DOHH2 (cell line): ENCODE results near the gene RUNX1.

Source experiments
- EZH2phosphoT487 ChIP-seq: fragments of 200-600 bp; sonication (generic); IDR thresholded peaks from 2 replicates; pipeline ENCODE4 v1.6.1; 2017; ENCODE audit warnings: borderline replicate concordance, mild to moderate bottlenecking, antibody characterized with exemption, low read length, moderate library complexity, mixed read lengths
- TF ChIP-seq, protein P1 (sequence below): fragments of 200-600 bp; sonication (generic); IDR thresholded peaks from one replicate; pipeline ENCODE4 v1.5.1; 2014; ENCODE audit warnings: antibody characterized with exemption, mild to moderate bottlenecking, low read depth, low read length; ENCODE audit not compliant: poor library complexity, severe bottlenecking

DNA sequence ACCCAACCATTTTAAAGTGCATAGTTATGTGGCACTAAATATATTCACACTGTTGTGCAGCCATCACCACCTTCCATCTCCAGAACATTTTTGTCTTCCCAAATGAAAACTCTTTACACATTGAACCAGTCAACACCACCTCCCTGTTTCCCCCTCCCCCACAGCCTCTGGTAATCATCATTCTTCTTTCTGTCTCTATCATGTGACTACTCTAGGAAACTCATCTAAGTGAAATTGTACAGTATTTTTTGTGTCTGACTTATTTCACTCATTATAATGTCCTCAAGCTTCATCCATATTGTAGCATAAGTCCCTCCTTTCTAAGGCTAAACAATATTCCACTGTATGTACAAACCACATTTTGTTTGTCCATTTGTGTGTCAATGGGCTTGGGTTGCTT, 128.0 kb downstream of the RUNX1 start:
- TF ChIP-seq, protein P1, sequence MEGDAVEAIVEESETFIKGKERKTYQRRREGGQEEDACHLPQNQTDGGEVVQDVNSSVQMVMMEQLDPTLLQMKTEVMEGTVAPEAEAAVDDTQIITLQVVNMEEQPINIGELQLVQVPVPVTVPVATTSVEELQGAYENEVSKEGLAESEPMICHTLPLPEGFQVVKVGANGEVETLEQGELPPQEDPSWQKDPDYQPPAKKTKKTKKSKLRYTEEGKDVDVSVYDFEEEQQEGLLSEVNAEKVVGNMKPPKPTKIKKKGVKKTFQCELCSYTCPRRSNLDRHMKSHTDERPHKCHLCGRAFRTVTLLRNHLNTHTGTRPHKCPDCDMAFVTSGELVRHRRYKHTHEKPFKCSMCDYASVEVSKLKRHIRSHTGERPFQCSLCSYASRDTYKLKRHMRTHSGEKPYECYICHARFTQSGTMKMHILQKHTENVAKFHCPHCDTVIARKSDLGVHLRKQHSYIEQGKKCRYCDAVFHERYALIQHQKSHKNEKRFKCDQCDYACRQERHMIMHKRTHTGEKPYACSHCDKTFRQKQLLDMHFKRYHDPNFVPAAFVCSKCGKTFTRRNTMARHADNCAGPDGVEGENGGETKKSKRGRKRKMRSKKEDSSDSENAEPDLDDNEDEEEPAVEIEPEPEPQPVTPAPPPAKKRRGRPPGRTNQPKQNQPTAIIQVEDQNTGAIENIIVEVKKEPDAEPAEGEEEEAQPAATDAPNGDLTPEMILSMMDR, result no peak
- no peak for TF ChIP-seq EZH2phosphoT487
